ENCODE measurements around the gene SLC7A1.
A peak's percentile ranks its signal among the peaks of the same experiment; 100 is the strongest.

SLC7A1 gene

GRCh38 chr13:29540799-29541198 is 54.7 kb downstream of the SLC7A1 start:
- Histone ChIP-seq H3K27me3 (ENCODE audit: control insufficient read depth in 3 of 3, insufficient read depth in 3 of 3, low read depth in 1 of 3, low read length in 3 of 3) (no peaks in the 10 kb centered on the region), H3K4me1 (ENCODE audit: control insufficient read depth in 2 of 2, insufficient read depth in 1 of 2, low read depth in 1 of 2, low read length in 2 of 2) (peaks cover 0 to 8% of the 10 kb centered on the region in 2 donors), H2BK12ac (ENCODE audit: low read length) (peak overlapping the region; percentile 27), H4K8ac (ENCODE audit: low read depth, low read length) (no peak overlapping the region), H3K14ac (ENCODE audit: low read length) (no peak overlapping the region), H2BK15ac (ENCODE audit: low read length) (no peak overlapping the region), H3K9ac (ENCODE audit: low read depth, low read length, poor library complexity) (no peak overlapping the region), H2BK120ac (ENCODE audit: low read depth, low read length) (no peak overlapping the region), H3K9me3 (replicated peaks in 1 of 2; ENCODE audit: control insufficient read depth in 2 of 2, insufficient read depth in 1 of 2, low read depth in 1 of 2, low read length in 2 of 2) (peaks cover 0 to 3% of the 10 kb centered on the region in 2 donors), H3K79me1 (ENCODE audit: low read depth, low read length) (peaks cover 2% of the 10 kb centered on the region), H3K4me3 (ENCODE audit: low read length in 2 of 2) (no peak overlapping the region), H2BK5ac (ENCODE audit: low read length) (no peak overlapping the region), H3K4me2 (ENCODE audit: insufficient read depth, low read length, poor library complexity, severe bottlenecking) (no peak overlapping the region), H2AK5ac (ENCODE audit: low read depth, low read length) (no peak overlapping the region), H3K36me3 (replicated peaks in 1 of 2; ENCODE audit: control insufficient read depth in 2 of 2, insufficient read depth in 2 of 2, low read length in 2 of 2) (peaks cover 2 to 25% of the 10 kb centered on the region in 2 donors), H3K27ac (replicated peaks; ENCODE audit: low read length) (no peak overlapping the region), H2AFZ (ENCODE audit: low read length) (no peak overlapping the region), H3K23ac (ENCODE audit: low read depth, low read length, poor library complexity) (no peak overlapping the region), H3K18ac (ENCODE audit: low read length) (no peak overlapping the region), H4K91ac (ENCODE audit: low read depth, low read length, poor library complexity) (no peak overlapping the region), H3K4ac (ENCODE audit: low read length) (no peak overlapping the region)
- WGBS, 2 donors (ENCODE audit: extremely low coverage in 2 of 2, insufficient read length in 2 of 2, insufficient replicate concordance in 1 of 2), result no CpG with 5 or more reads among the region's 5 CpGs
- DNase-seq (ENCODE audit: low spot score), result no peak

- Histone ChIP-seq H2AK5ac (ENCODE audit: low read depth, low read length) (no peak overlapping the region), H2BK5ac (ENCODE audit: low read length) (no peak overlapping the region), H3K4me1 (ENCODE audit: control insufficient read depth in 2 of 2, insufficient read depth in 1 of 2, low read depth in 1 of 2, low read length in 2 of 2) (peaks cover 0 to 8% of the 10 kb centered on the region in 2 donors), H3K9ac (ENCODE audit: low read depth, low read length, poor library complexity) (no peak overlapping the region), H3K27ac (replicated peaks; ENCODE audit: low read length) (no peak overlapping the region), H3K4me2 (ENCODE audit: insufficient read depth, low read length, poor library complexity, severe bottlenecking) (no peak overlapping the region), H2AFZ (ENCODE audit: low read length) (no peak overlapping the region), H3K27me3 (ENCODE audit: control insufficient read depth in 3 of 3, insufficient read depth in 3 of 3, low read depth in 1 of 3, low read length in 3 of 3) (no peaks in the 10 kb centered on the region), H3K23ac (ENCODE audit: low read depth, low read length, poor library complexity) (no peak overlapping the region), H3K36me3 (replicated peaks in 1 of 2; ENCODE audit: control insufficient read depth in 2 of 2, insufficient read depth in 2 of 2, low read length in 2 of 2) (peaks cover 2 to 27% of the 10 kb centered on the region in 2 donors), H3K79me1 (ENCODE audit: low read depth, low read length) (peaks cover 2% of the 10 kb centered on the region), H4K8ac (ENCODE audit: low read depth, low read length) (no peak overlapping the region), H4K91ac (ENCODE audit: low read depth, low read length, poor library complexity) (no peak overlapping the region), H3K14ac (ENCODE audit: low read length) (no peak overlapping the region), H3K18ac (ENCODE audit: low read length) (no peak overlapping the region), H3K9me3 (replicated peaks in 1 of 2; ENCODE audit: control insufficient read depth in 2 of 2, insufficient read depth in 1 of 2, low read depth in 1 of 2, low read length in 2 of 2) (peaks cover 0 to 3% of the 10 kb centered on the region in 2 donors), H3K4me3 (ENCODE audit: low read length in 2 of 2) (no peak overlapping the region), H2BK15ac (ENCODE audit: low read length) (no peak overlapping the region), H3K4ac (ENCODE audit: low read length) (no peak overlapping the region), H2BK12ac (ENCODE audit: low read length) (no peak overlapping the region), H2BK120ac (ENCODE audit: low read depth, low read length) (no peak overlapping the region)
- no CpG with 5 or more reads among the region's 5 CpGs for WGBS, 2 donors (ENCODE audit: extremely low coverage in 2 of 2, insufficient read length in 2 of 2, insufficient replicate concordance in 1 of 2)
- DNase-seq (ENCODE audit: low spot score), result no peak
Observed at GRCh38 chr13:29540334-29540733, 55.2 kb downstream of the SLC7A1 start.

GRCh38 chr13:29539856-29540255 is 55.6 kb downstream of the SLC7A1 start:
- Histone ChIP-seq H3K27me3 (ENCODE audit: control insufficient read depth in 3 of 3, insufficient read depth in 3 of 3, low read depth in 1 of 3, low read length in 3 of 3) (no peaks in the 10 kb centered on the region), H3K18ac (ENCODE audit: low read length) (no peak overlapping the region), H2AK5ac (ENCODE audit: low read depth, low read length) (no peak overlapping the region), H3K4me1 (ENCODE audit: control insufficient read depth in 2 of 2, insufficient read depth in 1 of 2, low read depth in 1 of 2, low read length in 2 of 2) (peaks cover 0 to 8% of the 10 kb centered on the region in 2 donors), H2BK120ac (ENCODE audit: low read depth, low read length) (no peak overlapping the region), H3K9ac (ENCODE audit: low read depth, low read length, poor library complexity) (no peak overlapping the region), H3K4ac (ENCODE audit: low read length) (no peak overlapping the region), H2BK15ac (ENCODE audit: low read length) (no peak overlapping the region), H4K91ac (ENCODE audit: low read depth, low read length, poor library complexity) (no peak overlapping the region), H3K23ac (ENCODE audit: low read depth, low read length, poor library complexity) (no peak overlapping the region), H2AFZ (ENCODE audit: low read length) (no peak overlapping the region), H3K14ac (ENCODE audit: low read length) (no peak overlapping the region), H2BK5ac (ENCODE audit: low read length) (no peak overlapping the region), H3K4me3 (ENCODE audit: low read length in 2 of 2) (no peak overlapping the region), H3K36me3 (replicated peaks in 1 of 2; ENCODE audit: control insufficient read depth in 2 of 2, insufficient read depth in 2 of 2, low read length in 2 of 2) (peaks cover 2 to 32% of the 10 kb centered on the region in 2 donors), H3K79me1 (ENCODE audit: low read depth, low read length) (peaks cover 2% of the 10 kb centered on the region), H3K9me3 (replicated peaks in 1 of 2; ENCODE audit: control insufficient read depth in 2 of 2, insufficient read depth in 1 of 2, low read depth in 1 of 2, low read length in 2 of 2) (peaks cover 0 to 3% of the 10 kb centered on the region in 2 donors), H3K4me2 (ENCODE audit: insufficient read depth, low read length, poor library complexity, severe bottlenecking) (no peak overlapping the region), H4K8ac (ENCODE audit: low read depth, low read length) (no peak overlapping the region), H3K27ac (replicated peaks; ENCODE audit: low read length) (no peak overlapping the region), H2BK12ac (ENCODE audit: low read length) (no peak overlapping the region)
- DNase-seq (ENCODE audit: low spot score), result no peak
- WGBS, 2 donors (ENCODE audit: extremely low coverage in 2 of 2, insufficient read length in 2 of 2, insufficient replicate concordance in 1 of 2), result no CpG with 5 or more reads among the region's 2 CpGs

- H2BK12ac ChIP-seq (ENCODE audit: low read length), result no peak overlapping the region
- H4K8ac ChIP-seq (ENCODE audit: low read depth, low read length), result no peak overlapping the region
- H2BK5ac ChIP-seq (ENCODE audit: low read length), result no peak overlapping the region
- no peak overlapping the region for H3K4me3 ChIP-seq (ENCODE audit: low read length in 2 of 2)
- H3K27me3 ChIP-seq (ENCODE audit: control insufficient read depth in 3 of 3, insufficient read depth in 3 of 3, low read depth in 1 of 3, low read length in 3 of 3), result no peaks in the 10 kb centered on the region
- H3K18ac ChIP-seq (ENCODE audit: low read length), result no peak overlapping the region
- no peak overlapping the region for H3K23ac ChIP-seq (ENCODE audit: low read depth, low read length, poor library complexity)
- H4K91ac ChIP-seq (ENCODE audit: low read depth, low read length, poor library complexity), result no peak overlapping the region
- H3K27ac ChIP-seq (replicated peaks; ENCODE audit: low read length), result no peak overlapping the region
- peaks cover 0 to 3% of the 10 kb centered on the region in 2 donors for H3K9me3 ChIP-seq (replicated peaks in 1 of 2; ENCODE audit: control insufficient read depth in 2 of 2, insufficient read depth in 1 of 2, low read depth in 1 of 2, low read length in 2 of 2)
- no peak overlapping the region for H2AFZ ChIP-seq (ENCODE audit: low read length)
- H3K36me3 ChIP-seq (replicated peaks in 1 of 2; ENCODE audit: control insufficient read depth in 2 of 2, insufficient read depth in 2 of 2, low read length in 2 of 2), result peaks cover 2 to 42% of the 10 kb centered on the region in 2 donors
- H3K14ac ChIP-seq (ENCODE audit: low read length), result no peak overlapping the region
- H3K79me1 ChIP-seq (ENCODE audit: low read depth, low read length), result peaks cover 2% of the 10 kb centered on the region
- DNase-seq (ENCODE audit: low spot score), result no peak
- no peak overlapping the region for H3K9ac ChIP-seq (ENCODE audit: low read depth, low read length, poor library complexity)
- no peak overlapping the region for H2BK120ac ChIP-seq (ENCODE audit: low read depth, low read length)
- no peak overlapping the region for H3K4ac ChIP-seq (ENCODE audit: low read length)
- H2BK15ac ChIP-seq (ENCODE audit: low read length), result no peak overlapping the region
- no peak overlapping the region for H2AK5ac ChIP-seq (ENCODE audit: low read depth, low read length)
- peaks cover 0 to 8% of the 10 kb centered on the region in 2 donors for H3K4me1 ChIP-seq (ENCODE audit: control insufficient read depth in 2 of 2, insufficient read depth in 1 of 2, low read depth in 1 of 2, low read length in 2 of 2)
- WGBS, 2 donors (ENCODE audit: extremely low coverage in 2 of 2, insufficient read length in 2 of 2, insufficient replicate concordance in 1 of 2), result no CpG with 5 or more reads among the region's 6 CpGs
- H3K4me2 ChIP-seq (ENCODE audit: insufficient read depth, low read length, poor library complexity, severe bottlenecking), result no peak overlapping the region
Observed at GRCh38 chr13:29538652-29539040, 56.8 kb downstream of the SLC7A1 start.
